ENCODE measurements around the gene GNA12. TPM values are rescaled to one million over a fixed set of nuclear protein-coding genes. Genes with fewer than 3 reads are reported as not detected.

GNA12 gene
- total RNA-seq, 6 experiments from 2014 or later, result 10.3 to 32.1 (median 14.1) TPM

DNA sequence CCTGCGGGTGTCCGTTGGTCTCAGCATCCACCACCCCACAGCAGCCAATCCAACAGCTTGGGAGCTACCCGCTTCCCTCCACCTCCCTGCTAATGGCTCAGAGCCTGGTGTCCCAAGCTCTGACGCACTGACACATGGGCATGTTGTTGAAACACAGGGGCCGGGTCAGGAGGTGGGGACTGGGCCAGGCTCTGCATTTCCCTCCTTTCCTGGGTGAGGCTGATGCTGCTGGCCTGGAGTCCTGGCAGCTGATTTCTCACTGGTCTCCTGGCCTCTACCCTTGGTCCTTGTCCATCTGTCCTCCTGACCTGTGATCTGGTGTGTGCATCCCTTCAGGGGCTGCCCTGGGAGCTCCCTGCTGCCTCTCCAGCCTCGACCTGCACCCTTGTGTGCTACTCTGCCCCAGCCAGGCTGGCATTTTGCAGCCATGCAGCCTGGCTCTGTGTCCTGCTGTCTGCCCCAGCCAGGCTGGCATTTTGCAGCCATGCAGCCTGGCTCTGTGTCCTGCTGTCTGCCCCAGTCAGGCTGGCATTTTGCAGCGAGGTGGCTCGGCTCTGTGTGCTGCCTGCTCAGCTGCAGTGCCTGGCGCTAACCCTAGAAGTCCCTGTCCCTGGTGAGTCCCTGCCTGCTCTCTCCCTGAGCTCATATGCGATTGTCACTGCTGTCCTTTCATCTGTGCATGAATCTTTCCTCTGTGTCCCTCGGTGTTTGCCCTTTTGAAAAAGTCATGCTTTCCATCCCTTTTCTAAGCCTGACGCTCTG is 142.1 kb downstream of the GNA12 start:
- no peak overlapping the region for H3K27ac ChIP-seq
- DNase-seq, result peak; percentile 63 to 94 (median 73)
- 46% methylated on average over 7 of the region's 12 CpGs for WGBS (ENCODE audit: insufficient coverage, low coverage, low lambda C conversion rate, missing lambda C conversion rate)

DNA sequence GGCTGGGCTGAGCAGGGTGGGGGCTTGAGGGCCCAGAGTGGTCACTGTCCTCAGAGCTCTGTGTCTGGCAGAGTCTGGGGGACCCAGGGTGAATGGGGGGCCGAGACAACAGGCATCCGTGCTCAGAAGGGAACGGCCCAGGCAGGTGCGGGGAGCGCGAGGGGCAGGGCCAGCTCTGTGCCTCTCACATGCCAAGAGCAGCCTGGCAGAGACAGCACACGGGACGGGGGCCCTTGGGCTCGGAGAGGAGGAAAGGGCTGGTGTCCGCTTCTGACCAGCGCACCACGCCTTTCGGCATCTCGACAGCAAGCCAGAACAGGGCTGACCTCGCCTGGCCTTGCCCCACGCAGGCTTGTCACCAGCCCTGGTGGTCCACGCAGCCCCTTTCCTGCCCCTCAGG is 142.7 kb downstream of the GNA12 start:
- 80% methylated on average over 1 of the region's 17 CpGs for WGBS (ENCODE audit: insufficient coverage, low coverage, low lambda C conversion rate, missing lambda C conversion rate)
- Histone ChIP-seq H3K9me3 (no peaks in the 10 kb centered on the region), H3K27ac (no peak overlapping the region), H3K4me1 (no peaks in the 10 kb centered on the region), H3K27me3 (no peaks in the 10 kb centered on the region), H3K36me3 (no peaks in the 10 kb centered on the region), H3K4me3 (no peak overlapping the region)
- intact Hi-C loops (cut with DNase I), result no loop called here
- TF ChIP-seq POLR2A (IDR thresholded peaks at IDR 0.05), result no peak
- TF ChIP-seq, protein P1, sequence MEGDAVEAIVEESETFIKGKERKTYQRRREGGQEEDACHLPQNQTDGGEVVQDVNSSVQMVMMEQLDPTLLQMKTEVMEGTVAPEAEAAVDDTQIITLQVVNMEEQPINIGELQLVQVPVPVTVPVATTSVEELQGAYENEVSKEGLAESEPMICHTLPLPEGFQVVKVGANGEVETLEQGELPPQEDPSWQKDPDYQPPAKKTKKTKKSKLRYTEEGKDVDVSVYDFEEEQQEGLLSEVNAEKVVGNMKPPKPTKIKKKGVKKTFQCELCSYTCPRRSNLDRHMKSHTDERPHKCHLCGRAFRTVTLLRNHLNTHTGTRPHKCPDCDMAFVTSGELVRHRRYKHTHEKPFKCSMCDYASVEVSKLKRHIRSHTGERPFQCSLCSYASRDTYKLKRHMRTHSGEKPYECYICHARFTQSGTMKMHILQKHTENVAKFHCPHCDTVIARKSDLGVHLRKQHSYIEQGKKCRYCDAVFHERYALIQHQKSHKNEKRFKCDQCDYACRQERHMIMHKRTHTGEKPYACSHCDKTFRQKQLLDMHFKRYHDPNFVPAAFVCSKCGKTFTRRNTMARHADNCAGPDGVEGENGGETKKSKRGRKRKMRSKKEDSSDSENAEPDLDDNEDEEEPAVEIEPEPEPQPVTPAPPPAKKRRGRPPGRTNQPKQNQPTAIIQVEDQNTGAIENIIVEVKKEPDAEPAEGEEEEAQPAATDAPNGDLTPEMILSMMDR (IDR thresholded peaks at IDR 0.05), result no peak
- peak in 2 of 4 donors; percentile 3 for ATAC-seq
- DNase-seq, result no peak

More for the DNA sequence above, 142.1 kb downstream of the GNA12 start:
- no peaks in the 10 kb centered on the region for H3K36me3 ChIP-seq
- intact Hi-C loops (cut with DNase I), result no loop called here
- H3K9me3 ChIP-seq, result no peaks in the 10 kb centered on the region
- ATAC-seq, result peak; percentile 81 to 86 (median 81)
- no peaks in the 10 kb centered on the region for H3K4me1 ChIP-seq
- TF ChIP-seq, protein P1 (IDR thresholded peaks at IDR 0.05), result no peak
- no peak for TF ChIP-seq POLR2A (IDR thresholded peaks at IDR 0.05)
- H3K4me3 ChIP-seq, result no peak overlapping the region
- H3K27me3 ChIP-seq, result no peaks in the 10 kb centered on the region

DNA sequence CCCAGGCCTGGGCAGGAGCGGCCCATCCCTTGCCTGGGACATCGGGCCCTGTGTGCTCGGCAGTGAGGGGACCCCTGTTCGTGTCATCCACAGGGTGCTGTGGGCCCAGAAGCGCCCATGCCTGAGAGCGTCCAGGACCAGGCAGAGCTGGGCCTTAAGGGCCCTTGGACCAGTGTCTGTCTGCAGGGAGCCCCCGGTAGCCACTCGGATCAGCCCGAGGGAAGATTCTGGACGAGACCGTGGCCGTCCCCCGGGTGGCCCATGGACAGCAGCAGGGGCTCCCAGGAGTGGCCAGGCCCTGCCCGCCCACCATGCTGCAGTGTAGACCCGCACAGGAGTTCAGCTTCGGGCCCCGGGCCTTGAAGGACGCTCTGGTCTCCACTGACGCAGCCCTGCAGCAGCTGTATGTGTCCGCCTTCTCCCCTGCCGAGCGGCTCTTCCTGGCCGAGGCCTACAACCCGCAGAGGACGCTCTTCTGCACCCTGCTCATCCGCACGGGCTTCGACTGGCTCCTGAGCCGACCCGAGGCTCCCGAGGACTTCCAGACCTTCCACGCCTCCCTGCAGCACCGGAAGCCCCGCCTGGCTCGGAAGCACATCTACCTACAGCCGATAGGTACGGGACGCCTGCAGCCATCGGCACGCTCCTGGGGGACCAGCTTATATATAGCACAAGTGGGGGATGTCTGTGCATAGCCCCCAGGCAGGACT is 143.8 kb downstream of the GNA12 start:
- intact Hi-C loops (cut with DNase I), result no loop called here
- ATAC-seq, result no peak

DNA sequence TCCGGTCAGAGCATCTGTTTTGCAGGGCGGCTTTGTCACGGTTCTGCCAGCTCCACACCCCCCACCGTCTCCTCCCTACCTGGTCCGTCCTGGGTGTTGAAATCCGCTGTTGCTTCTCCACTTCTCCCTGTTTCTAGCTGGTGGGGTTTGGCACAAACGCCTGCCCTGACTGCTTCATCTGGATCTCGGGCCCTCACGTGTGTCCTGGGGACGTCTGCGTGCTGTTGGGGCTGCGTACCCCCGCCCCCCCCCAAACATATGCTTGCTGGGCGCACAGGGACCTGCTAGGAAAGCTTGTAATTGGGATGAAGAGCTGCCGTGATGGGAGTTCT is 144.9 kb downstream of the GNA12 start:
- no peak for DNase-seq
- no peak for ATAC-seq
- no peak overlapping the region for H3K4me3 ChIP-seq

More for the DNA sequence above, 143.8 kb downstream of the GNA12 start:
- H3K9me3 ChIP-seq, result no peaks in the 10 kb centered on the region
- no peak overlapping the region for H3K4me3 ChIP-seq
- no peaks in the 10 kb centered on the region for H3K4me1 ChIP-seq
- no peak for DNase-seq
- TF ChIP-seq POLR2A (IDR thresholded peaks at IDR 0.05), result no peak
- TF ChIP-seq, protein P1 (IDR thresholded peaks at IDR 0.05), result no peak
- no peaks in the 10 kb centered on the region for H3K27me3 ChIP-seq
- WGBS (ENCODE audit: insufficient coverage, low coverage, low lambda C conversion rate, missing lambda C conversion rate), result 86% methylated on average over 4 of the region's 40 CpGs
- H3K27ac ChIP-seq, result no peak overlapping the region
- H3K36me3 ChIP-seq, result no peaks in the 10 kb centered on the region

More for the DNA sequence above, 144.9 kb downstream of the GNA12 start:
- intact Hi-C loops (cut with DNase I), result no loop called here
- WGBS (ENCODE audit: insufficient coverage, low coverage, low lambda C conversion rate, missing lambda C conversion rate), result 61% methylated on average over 9 of the region's 15 CpGs
- H3K27me3 ChIP-seq, result no peaks in the 10 kb centered on the region
- no peaks in the 10 kb centered on the region for H3K9me3 ChIP-seq
- no peak overlapping the region for H3K27ac ChIP-seq
- no peaks in the 10 kb centered on the region for H3K36me3 ChIP-seq
- no peak for TF ChIP-seq POLR2A (IDR thresholded peaks at IDR 0.05)
- H3K4me1 ChIP-seq, result no peaks in the 10 kb centered on the region

All from right lobe of liver (tissue), 6 donors.